NB4 (cell line): ENCODE data around the gene PRMT7.

ENCODE experiments used
- DNase-seq: peaks from one replicate; pipeline ENCODE4 v3.0.0; 2010; ENCODE audit warnings: low read depth
- H3K4me3 ChIP-seq: one replicate; pipeline ENCODE4 v1.5.1; 2011; ENCODE audit warnings: mild to moderate bottlenecking, low read depth, low read length, moderate library complexity
- CTCF ChIP-seq: IDR thresholded peaks from one replicate; pipeline ENCODE4 v1.5.1; 2012; ENCODE audit warnings: low read depth, low read length
- MAX ChIP-seq: IDR thresholded peaks from 2 replicates; pipeline ENCODE4 v1.6.1; 2011; ENCODE audit warnings: low read depth, low read length
- MYC ChIP-seq: IDR thresholded peaks from 2 replicates; pipeline ENCODE4 v1.6.1; 2011; ENCODE audit warnings: low read depth, low read length
- POLR2A ChIP-seq: IDR thresholded peaks from 2 replicates; pipeline ENCODE4 v1.6.1; 2011; ENCODE audit warnings: mild to moderate bottlenecking; ENCODE audit not compliant: insufficient read length; ENCODE audit errors: extremely low read depth

PRMT7 gene

GRCh38 chr16:68291227-68291626 is 19.6 kb upstream of the PRMT7 start:
- no peak overlapping the region for H3K4me3 ChIP-seq
- TF ChIP-seq POLR2A, result no peak
- TF ChIP-seq MAX, result no peak
- no peak for TF ChIP-seq MYC
- TF ChIP-seq CTCF, result no peak
- no peak for DNase-seq

- no peak for DNase-seq
- TF ChIP-seq POLR2A (no peak), MAX (no peak), CTCF (no peak), MYC (no peak)
- H3K4me3 ChIP-seq, result no peak overlapping the region
These were observed 18.4 kb upstream of the PRMT7 start for GRCh38 chr16:68292425-68292824.

- H3K4me3 ChIP-seq, result no peak overlapping the region
- no peak for DNase-seq
- TF ChIP-seq MAX (no peak), POLR2A (no peak), MYC (no peak), CTCF (no peak)
These were observed 14.5 kb upstream of the PRMT7 start for GRCh38 chr16:68296291-68296690.

DNA sequence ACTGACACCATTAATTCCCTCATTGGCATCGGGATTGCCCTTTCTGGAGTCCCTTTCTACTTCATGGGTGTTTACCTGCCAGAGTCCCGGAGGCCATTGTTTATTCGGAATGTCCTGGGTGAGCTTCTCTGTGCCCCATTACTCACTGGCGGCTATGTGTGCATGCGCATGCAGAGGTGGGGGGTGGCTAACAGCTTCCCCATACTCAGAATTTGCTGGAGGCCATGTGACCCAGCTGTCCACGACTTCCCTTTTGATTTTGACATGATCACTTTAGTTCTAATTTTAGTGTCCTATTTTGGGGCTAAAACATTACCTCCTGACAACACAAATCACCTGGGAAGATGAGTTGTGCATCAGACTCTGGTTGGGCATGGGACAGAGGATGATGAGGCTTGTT is 14.1 kb upstream of the PRMT7 start:
- peak; percentile 32 for DNase-seq
- H3K4me3 ChIP-seq, result no peak overlapping the region
- no peak for TF ChIP-seq CTCF
- TF ChIP-seq POLR2A, result no peak
- no peak for TF ChIP-seq MYC
- no peak for TF ChIP-seq MAX

GRCh38 chr16:68297908-68298307 is 12.9 kb upstream of the PRMT7 start:
- TF ChIP-seq CTCF, result no peak
- no peak for TF ChIP-seq MAX
- no peak for TF ChIP-seq POLR2A
- TF ChIP-seq MYC, result no peak
- H3K4me3 ChIP-seq, result no peak overlapping the region
- DNase-seq, result no peak

GRCh38 chr16:68298312-68298711 is 12.5 kb upstream of the PRMT7 start:
- H3K4me3 ChIP-seq, result no peak overlapping the region
- no peak for DNase-seq
- no peak for TF ChIP-seq MAX
- TF ChIP-seq CTCF, result no peak
- no peak for TF ChIP-seq POLR2A
- no peak for TF ChIP-seq MYC
